Stimulated activated CD4-positive, alpha-beta T cell treated with anti-CD3 and anti-CD28 coated beads, TNF-alpha, amount 100 ng/mL, for 1 hour (primary cell): ENCODE results near the gene TAS2R42.

Experiments
- DNase-seq, 3 donors: peaks; one replicate each; pipeline ENCODE4 v3.0.0-alpha.2; 2020; ENCODE audit warnings: low read depth in 3 of 3, low spot score in 1 of 3

TAS2R42 gene, protein sequence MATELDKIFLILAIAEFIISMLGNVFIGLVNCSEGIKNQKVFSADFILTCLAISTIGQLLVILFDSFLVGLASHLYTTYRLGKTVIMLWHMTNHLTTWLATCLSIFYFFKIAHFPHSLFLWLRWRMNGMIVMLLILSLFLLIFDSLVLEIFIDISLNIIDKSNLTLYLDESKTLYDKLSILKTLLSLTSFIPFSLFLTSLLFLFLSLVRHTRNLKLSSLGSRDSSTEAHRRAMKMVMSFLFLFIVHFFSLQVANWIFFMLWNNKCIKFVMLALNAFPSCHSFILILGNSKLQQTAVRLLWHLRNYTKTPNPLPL

DNA sequence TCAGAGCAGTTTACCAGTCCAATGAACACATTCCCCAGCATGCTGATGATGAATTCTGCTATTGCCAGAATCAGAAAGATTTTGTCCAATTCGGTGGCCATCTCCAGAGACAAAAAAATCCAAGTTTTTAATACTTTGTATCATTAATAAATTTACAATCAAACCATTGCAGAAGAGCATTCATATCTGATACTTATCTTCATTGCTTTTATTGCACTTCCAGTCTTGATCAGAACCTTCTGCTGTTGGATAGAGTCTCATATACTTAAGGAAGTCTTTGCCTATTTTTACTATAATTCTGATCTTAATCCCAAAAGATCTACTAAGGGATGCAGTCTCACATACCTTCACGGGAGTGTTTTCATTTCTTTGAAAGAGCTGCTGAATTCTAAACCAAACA is at the start of gene TAS2R42:
TAS2R42 (minus strand) TSS at position 101 of the 400 bp plus-strand sequence; CDS start at position 101, 0 bp downstream.
- DNase-seq: no peak

DNA sequence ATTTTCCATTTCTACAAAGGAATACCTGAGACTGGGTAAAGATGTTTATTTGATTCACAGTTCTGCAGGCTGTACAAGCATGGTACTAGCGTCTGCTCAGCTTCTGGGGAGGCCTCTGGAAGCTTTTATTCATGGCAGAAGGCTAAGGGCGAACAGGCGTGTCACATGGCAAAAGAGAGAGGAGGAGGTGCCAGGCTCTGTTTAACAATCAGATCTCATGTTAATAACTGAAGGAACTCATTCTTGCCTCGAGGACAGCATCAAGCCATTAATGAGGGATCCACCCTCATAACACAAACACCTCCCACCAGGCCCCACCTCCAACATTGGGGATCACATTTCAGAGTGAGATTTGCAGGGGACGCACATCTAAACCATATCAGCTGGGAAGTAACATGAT is 46.8 kb upstream of the TAS2R42 start:
- DNase-seq: no peak

DNA sequence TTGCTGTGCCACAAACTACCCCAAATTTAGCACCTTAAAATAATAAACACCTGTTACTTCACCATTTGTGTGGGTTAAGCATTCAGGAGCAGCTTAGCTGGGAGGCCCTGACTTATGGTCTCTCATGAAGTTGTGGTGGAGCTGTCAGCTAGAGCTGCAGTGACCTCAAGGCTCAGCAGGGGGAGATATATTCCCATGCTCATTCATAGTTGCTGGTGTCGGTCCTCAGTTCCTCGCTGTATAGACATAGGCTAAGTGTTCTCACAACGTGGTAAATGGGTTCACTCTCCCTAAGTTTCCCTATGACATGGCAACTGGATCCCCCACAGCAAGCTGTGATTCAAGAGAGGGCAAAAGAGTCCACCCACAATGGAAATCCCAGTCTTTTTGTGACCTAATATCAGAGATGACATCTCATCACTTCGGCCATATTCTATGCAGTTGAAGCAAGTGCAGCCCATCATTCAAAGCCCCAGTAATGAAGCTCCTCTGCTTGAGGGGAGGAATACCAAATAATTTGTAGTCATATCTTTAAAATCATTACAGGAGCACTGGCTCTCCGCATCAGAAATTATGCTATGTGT is 41.7 kb upstream of the TAS2R42 start:
- DNase-seq: peak in 1 of 3 donors; percentile 3

DNA sequence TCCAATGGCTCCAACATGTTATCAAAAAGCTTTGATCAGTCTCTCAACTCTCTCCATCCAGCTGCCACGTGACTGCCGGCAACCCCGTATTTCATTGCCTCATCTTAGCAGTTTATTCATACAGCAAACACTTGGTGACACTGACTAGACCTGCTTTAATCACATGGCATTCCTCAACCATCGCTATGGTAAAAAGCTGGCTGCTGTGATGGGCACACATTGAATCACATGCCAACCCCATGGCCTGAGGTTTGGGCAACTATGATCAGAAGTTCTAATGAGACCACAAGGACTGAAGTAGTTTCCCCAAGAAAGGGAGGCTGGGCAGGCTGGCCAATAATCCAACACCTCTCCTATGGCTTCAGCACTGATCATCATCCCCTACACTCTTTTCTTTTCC is 40.6 kb upstream of the TAS2R42 start:
- no peak for DNase-seq

DNA sequence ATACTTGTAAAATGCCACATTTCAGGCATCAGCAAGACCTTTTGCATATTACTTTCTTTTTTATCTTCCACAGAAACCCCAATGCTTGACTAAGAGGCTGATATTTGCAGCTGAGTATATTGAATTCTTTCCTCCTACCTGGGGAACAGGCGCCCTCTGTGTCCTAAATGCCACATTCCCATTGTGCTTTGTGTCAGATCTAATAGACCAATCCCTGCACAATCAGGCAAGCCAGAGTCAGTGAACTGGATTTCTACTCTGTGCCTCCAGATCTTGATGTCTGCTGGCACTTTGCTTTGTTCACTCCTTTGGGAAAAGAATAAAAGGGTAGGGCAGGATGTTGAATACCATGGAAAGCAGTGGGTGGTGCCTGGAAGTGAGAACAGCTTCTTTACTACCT is 22.4 kb upstream of the TAS2R42 start:
- no peak for DNase-seq

DNA sequence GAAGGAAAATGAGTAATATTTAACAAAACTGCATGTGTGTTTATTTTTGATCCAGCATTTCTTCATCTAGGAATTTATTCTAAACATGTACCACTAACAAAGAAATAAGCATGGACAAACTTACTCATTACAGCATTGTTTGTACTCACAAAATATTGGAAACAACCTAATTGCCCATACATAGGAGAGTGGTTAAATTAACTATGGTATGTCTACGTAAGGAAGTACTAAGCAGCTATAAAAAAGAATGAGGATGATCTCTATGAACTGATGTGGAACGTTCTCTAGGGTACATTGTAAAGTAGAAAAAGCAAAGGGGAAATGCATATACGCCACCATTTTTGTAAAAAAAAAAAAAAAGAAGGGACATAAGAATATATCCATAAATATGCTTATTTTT is 17.4 kb upstream of the TAS2R42 start:
- DNase-seq: no peak

DNA sequence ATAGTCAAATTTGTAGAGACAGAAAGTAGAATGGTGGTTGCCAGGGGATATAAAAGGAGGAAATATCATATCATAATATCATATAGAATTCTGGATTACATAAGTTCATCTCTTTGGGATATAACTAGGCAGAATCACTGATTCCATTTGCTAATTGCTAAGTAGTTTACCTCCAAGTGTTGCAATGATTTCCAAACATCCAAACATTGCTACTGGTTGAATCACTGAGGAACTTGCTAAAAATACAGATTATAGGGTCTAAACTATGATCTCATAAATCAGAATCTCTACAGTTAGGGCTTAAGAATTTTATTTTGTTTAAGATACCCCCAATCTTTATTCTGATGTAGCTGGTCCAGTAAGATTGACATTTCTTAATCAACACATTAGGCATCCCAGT is 16.1 kb upstream of the TAS2R42 start:
- no peak for DNase-seq

DNA sequence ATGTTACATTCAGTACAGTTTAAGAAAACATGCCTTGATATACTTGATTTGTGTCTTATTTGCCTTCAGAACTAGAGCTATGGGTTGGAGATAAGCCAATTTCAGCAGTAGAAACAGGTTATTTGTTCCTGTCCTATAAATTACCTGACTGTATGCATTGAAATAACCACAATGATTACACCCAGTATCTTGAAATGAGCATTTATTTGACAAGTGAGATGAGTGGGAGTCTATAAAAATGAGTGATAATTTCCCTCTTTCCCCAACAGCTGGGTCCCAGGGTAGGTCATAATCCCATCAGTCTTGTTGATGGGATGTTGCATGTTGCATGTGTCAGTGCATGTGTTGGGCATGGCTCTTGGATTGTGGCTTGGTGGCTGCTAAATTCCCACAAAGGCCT is 3.7 kb downstream of the TAS2R42 start:
- DNase-seq: no peak

DNA sequence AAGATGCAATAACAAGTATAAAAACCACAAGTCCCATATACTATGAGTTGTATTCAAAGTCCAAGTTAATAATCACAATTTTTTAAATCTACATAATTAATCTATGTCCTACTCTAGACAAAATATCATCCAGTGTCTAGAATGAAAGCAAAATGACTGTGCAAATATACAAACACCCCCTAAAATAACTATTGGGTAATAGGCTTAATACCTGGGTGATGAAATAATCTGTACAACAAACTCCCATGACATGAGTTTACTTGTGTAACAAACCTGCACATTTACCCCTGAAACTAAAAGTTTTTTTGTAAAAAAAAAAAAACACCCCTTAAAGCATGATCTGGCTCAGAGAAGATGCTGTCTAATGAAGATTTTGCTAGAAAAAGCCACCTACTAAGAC is 4.2 kb downstream of the TAS2R42 start:
- no peak for DNase-seq

DNA sequence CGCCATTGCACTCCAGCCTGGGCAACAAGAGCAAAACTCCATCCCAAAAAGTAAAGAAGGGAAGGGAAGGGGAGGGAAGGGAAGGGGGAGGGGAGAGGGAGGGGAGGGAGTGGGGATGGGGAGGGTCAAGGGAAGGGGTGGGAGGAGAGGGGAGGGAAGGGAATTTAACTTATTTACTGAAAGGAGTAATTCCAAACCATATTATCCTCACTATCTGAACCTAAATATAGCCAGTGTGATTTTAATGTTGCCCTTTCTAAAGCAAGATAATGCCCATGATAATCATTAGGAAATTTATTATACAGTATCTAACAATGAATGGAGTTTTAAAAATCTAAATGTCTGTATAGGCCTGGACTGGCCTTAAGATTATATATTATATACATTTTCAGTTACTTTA is 8.5 kb downstream of the TAS2R42 start:
- DNase-seq: no peak

DNA sequence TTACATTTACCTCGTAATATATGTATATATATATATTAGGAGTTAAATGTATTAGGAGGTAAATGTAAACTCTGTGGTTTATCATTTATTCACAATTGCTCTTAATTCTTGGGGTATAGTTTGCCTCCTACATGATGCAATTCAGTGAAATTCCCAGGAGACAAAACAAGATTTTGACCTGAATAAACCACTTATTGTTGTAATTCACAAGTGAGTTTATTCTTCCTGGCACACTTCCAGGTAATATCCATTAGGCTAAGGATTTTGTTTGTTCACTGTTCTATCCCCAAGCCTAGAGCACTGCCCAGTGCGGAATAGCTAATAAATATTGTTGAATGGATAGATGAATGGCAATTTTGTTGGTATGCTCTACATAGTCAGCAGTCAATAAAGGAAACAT is 12.7 kb downstream of the TAS2R42 start:
- DNase-seq: no peak

DNA sequence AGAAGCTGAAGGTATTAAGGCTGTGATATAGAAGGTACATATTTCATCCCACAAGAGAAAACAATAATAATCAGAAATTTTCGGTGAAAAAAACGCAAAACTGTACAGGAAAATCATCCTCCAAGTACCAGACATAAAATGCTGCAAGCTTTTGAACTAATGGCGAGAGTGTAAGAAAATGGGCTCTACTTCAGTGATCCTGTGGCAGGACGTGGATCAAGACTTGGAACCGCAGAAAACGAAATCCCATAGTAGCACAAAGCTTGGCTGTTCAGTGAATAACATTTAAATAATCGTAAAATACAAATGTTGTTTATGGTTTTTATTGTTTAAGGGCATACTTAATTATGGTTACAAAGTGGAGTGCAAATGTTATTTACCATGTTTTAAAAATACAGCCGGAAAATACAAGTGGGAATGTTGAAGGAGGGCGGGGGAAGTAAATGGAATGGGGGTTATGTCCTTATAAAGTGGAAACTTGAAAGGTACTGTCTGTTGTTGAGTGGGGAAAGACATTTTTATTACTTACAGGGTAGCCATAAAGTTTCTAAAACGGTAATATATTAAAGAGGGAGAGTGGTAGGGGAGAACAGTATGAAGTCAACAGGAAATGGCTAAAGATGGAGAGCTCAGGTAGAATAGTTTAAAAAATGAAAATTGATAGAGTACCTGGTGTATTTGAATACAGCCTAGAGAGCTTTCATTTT is 14.6 kb downstream of the TAS2R42 start:
- no peak for DNase-seq

DNA sequence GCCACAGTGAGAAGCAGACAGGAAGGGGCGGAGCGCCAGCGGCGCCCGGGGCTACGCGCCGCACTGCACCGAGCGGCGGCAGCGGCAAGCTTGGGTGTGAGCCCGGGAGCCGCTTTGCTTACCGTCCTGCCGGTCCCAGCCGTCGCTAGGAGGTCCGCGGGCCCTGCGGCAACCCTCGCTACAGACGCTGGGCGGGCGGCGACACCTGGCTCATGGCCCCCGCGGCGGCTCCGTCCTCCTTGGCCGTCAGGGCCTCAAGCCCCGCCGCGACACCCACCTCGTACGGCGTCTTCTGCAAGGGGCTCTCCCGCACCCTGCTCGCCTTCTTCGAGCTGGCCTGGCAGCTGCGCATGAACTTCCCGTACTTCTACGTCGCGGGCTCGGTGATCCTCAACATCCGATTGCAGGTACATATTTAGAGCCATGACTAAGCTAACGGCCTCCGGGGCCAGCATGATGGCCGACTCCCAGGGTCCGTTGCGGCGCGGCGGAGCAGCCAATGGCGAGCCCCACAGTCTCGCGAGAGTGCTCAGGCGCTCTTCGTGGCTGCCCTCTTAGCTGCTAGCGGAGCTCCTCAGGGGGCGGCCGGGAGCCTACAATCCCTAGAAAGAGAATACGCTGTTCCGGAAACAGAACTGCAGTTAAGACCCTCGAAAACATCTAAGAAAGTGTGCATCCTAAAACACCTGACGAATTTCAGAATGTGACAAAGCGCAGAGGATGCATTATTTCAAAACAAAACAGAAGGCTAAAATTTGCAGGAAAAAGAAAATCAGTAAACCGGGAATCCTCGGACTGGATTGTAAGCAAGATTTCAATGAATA is 15.4 kb downstream of the TAS2R42 start, which contains the start of gene SMIM10L1:
SMIM10L1 (plus strand) TSS at position 50 of the 824 bp plus-strand sequence; CDS start at position 213, 163 bp downstream.
- DNase-seq: peak; percentile 62 to 74 (median 72)

DNA sequence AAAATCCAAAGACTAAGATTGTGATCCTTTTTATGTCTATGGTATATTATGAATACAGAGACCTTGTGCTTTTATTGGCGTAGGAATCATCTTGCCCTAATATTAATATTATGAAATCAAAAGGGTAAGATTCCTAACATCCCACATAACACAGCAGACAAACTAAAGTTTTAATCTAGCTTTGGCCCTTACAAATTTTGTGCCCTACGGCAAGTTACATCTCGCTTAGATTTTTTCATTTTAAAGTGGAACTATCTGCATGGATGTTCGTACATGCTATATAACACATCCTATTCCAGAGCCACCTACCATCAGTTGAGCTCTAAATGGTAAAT is 16.0 kb downstream of the TAS2R42 start:
- DNase-seq: no peak

DNA sequence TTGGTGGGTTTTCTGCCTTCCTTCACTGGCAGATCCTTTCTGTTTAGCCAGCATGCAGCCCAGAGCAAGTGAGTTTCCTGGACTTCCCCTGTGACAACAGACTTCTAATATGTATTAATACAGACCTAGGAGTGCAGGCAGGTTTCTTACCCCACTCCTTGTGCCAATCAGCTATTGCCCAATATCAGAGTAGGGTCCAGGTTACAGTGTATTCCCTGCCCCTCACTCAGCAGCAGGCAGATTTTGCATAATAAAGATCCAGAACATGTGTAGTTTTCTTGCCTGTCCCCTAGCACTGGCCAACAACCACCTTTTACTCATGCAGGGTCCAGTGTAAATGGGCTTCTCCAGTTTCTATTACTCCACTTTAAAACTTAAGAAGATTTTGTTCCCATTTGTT is 20.4 kb downstream of the TAS2R42 start:
- DNase-seq: no peak

DNA sequence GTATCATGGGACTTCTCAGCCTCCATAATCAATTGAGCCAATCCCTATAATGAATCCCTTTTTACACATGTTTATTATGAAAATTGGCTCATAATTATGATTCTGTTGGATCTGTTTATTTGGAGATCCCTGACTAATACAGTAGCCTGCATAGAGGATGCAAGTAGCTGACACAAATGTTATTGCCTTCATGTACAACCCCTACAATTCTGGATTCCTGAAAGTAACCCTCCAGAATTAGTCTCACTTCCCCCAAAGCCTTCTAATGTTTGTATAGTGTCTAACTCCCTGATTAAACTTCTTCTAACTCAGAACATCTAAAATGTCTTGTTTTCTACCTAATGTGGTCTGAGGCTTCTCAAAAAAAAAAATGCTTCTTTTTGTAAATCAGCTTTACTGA is 22.4 kb downstream of the TAS2R42 start:
- no peak for DNase-seq

DNA sequence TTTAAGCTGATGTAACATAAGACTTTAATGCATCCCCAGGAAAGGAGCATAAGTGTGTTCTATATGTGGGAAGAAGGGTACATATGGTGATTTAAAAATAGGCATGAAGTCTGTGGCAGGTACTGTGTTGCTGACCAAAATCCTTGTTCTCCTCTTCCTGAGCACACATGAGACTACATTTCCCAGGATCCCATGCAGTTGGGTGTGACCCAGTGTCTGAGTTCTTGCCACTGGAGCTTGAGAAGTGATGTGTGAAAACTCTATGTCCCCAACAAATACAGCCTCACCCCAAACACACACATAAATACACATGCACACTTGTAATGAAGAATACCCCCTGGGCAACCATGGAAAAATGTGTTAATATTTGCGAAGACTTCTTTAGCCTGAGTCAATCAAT is 24.2 kb downstream of the TAS2R42 start:
- DNase-seq: no peak

DNA sequence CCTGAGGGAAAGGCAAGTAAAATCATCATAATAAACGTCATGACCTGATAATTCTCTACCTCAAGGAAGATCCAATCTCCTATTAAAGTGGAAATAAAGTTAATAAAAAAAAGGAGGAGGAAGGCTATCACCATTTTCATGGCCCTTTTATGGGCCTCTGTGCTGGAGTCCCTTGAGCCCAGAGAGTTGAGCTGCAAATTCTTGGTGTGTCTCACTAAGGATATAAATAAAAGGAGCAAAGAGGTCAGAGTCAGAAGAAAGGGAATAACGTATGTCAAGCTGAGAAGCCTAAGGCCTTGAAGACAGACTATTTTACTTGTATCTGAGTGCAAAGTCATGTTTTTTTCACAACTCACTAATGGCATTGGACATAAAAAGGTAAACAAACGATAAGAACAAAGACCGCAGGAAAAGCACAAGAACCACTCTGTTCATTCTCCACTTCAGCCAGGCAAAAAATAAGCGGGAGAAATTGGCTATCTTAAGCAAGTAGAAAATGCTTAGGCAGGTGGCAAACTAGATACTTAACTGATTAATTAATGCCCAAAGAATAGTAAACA is 27.8 kb downstream of the TAS2R42 start:
- DNase-seq: no peak

DNA sequence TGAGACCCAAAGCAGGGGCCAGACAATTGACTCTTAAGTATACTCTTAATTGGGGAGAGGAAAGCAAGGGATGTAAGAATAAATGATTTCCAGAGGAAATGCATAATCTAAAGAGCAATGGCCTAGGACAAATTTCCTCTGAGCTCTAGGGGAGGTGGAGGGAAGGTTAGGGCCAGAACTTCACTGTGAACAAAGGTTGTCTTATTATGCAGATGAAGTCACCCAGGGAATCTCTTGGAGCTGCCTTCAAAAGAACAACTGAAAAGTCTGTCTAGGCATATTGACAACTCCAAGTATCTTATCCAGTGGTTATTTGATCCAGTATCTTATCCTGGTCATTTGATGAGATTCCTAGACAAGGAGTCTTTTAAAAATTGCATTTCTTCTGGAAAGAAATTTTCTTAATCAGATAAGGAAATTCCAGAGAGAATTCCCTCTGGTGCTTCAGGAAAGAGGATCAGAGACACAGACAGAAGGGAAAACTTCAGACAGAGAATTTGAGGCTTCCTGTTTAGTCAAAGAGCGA is 32.3 kb downstream of the TAS2R42 start:
- no peak for DNase-seq

DNA sequence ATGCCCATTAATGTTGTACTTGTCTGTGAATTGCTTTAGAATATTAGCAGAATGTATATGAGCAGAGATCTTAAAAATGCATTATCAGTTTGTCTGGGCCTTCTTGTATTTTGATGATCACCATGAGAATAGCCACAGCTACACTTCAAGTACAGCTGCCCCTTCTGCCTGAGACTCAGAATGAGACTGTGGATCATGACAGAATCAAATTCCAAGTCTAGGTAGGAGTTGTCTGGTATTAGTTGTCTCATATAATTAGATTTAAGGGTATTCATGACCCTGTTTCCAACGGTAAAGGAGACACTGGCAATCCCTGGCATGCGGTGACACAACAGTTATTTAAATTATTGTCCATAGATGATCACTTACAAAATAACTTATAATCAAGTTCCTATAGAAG is 34.0 kb downstream of the TAS2R42 start:
- no peak for DNase-seq

DNA sequence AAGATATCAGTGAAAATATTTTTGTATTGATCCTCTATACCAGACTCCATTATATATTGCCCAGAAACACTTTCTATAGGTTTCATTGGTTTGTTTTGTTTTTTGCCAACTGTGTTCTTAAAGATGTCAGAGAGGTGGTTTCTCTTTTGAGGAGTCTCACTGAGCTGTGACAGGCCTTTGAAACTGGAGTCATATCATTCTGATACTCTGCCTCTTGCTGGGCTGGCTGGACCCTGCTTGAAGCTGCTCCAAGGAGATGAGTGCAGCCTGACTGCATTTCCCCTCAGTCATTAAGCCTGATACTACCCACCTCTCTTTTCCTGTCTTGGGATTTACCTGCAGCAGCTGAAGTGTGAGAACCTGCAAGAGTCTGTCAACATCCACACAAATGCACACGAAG is 35.9 kb downstream of the TAS2R42 start:
- DNase-seq: no peak
